Activated T-cell treated with anti-CD3 and anti-CD28 coated beads, Interleukin-2, amount 50 U/mL, for 72 hours (primary cell): ENCODE measurements around the gene GLG1. TPM values are rescaled to one million over a fixed set of nuclear protein-coding genes. Genes with fewer than 3 reads are reported as not detected.

Source experiments
- ATAC-seq, 2 donors: fragments of 150-1000 bp; cut with Tn5 transposase; replicated peaks in 1 of 2; 2 replicates each; pipeline ENCODE4 v1.10.0; 2021; ENCODE audit warnings: moderate library complexity in 2 of 2, mild to moderate bottlenecking in 1 of 2
- DNase-seq, 2 donors: peaks; one replicate each; pipeline ENCODE4 v3.0.0; 2021 to 2022; ENCODE audit warnings: mixed read lengths in 1 of 2
- H3K27ac Mint-ChIP-seq: one replicate; pipeline ENCODE4 v1.8.0; 2022; ENCODE audit warnings: mild to moderate bottlenecking, moderate library complexity, mixed read lengths
- H3K27me3 Mint-ChIP-seq: one replicate; pipeline ENCODE4 v1.8.0; 2022; ENCODE audit warnings: low read depth, mixed read lengths
- H3K36me3 Mint-ChIP-seq, 2 donors: one replicate each; pipeline ENCODE4 v1.8.0; 2022; ENCODE audit warnings: mixed read lengths in 2 of 2, mild to moderate bottlenecking in 1 of 2; ENCODE audit not compliant: insufficient read depth in 2 of 2
- H3K4me1 Mint-ChIP-seq: one replicate; pipeline ENCODE4 v1.8.0; 2022; ENCODE audit warnings: low read depth, mixed read lengths
- H3K4me3 Mint-ChIP-seq, 2 donors: one replicate each; pipeline ENCODE4 v1.8.0; 2022; ENCODE audit warnings: mild to moderate bottlenecking in 2 of 2, mixed read lengths in 2 of 2, moderate library complexity in 2 of 2
- H3K9me3 Mint-ChIP-seq, 2 donors: one replicate each; pipeline ENCODE4 v1.8.0; 2022; ENCODE audit warnings: mixed read lengths in 2 of 2
- total RNA-seq, 2 donors: library from RNA; stranded (reverse); gene quantifications; one replicate each; pipeline ENCODE4 v1.2.3, GENCODE V29; 2022

The GLG1 gene
- total RNA-seq, 2 donors from 2014 or later: 67.4 to 72.3 TPM

DNA sequence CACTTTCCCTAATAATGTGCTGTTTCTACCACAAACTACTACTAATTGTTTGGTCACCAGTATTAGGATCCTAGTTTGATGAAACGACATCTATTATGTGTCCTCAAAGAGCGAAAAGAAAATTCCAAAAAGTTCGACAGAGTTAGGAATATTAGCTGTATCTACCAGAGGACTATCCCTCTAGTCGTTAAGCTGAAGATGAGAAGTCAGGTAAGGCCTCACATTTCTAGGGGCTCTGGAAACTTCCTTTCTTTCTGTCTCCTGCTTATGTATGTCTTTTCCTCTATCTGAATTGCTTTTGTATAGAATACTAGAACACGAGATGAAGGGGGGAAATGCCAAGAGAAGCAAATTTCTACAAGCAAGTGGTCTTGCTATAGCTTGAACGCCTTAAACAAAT is 1.6 kb downstream of the GLG1 start:
- Mint-ChIP-seq H3K9me3 (no peaks in the 10 kb centered on the region), H3K36me3 (peaks cover 4% of the 10 kb centered on the region in 2 donors), H3K27ac (peak overlapping the region; percentile 96), H3K4me3 (peak overlapping the region; percentile 97 to 98), H3K4me1 (peaks cover 79% of the 10 kb centered on the region), H3K27me3 (no peaks in the 10 kb centered on the region)
- no peak for DNase-seq
- no peak for ATAC-seq

DNA sequence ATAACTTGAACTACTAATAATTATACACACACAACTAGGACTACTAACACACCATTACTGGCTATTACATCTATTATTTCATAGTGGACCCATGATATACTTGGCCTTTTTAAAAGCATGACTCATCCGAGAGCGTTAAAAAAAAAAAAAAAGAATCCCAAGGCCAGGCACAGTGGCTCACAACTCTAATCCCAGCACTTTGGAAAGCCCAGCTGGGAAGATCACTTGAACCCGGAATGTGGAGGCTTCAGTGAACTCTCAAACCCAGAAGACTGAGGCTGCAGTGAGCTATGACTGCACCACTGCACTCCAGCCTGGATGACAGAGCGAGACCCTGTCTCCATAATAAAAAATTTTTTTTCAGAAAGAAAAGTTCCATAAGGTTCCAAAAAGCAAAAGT is 3.1 kb downstream of the GLG1 start:
- no peak for ATAC-seq
- DNase-seq: no peak
- H3K9me3 Mint-ChIP-seq: no peaks in the 10 kb centered on the region
- peak overlapping the region; percentile 96 for H3K27ac Mint-ChIP-seq
- H3K36me3 Mint-ChIP-seq: peaks cover 2 to 7% of the 10 kb centered on the region in 2 donors
- peak overlapping the region; percentile 97 to 98 for H3K4me3 Mint-ChIP-seq
- no peaks in the 10 kb centered on the region for H3K27me3 Mint-ChIP-seq
- peaks cover 87% of the 10 kb centered on the region for H3K4me1 Mint-ChIP-seq

DNA sequence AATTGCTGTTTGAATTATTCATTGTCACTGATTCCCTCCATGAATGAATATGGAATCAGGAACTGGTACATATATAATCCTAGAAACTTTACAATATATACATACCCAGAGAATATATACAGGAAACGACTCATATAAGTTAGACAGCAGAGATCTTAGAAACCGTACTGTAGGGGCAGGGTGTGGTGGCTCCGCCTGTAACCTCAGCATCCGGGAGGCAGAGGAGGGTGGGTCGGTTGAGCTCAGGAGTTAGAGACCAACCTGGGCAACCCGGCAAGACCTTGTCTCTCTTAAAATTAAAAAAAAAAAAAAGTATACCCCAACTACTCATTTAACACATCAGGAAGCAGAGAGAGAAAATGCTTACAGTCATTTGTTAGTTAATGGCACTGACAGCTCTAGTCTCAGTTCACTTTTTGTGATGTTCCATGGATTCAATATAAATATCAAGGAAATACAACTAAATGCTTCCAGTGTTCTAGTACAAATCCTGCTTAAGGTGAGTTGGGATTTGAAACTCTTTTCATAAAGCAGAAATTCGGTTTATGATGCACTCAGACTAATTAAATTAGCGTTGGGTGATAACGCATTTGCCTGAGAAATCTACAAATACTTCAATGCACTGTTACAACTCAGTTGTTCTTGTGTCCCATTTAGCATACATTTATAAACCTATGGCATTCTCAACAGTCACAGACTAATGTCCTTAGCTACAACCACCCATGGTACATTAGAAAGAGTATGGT is 5.6 kb downstream of the GLG1 start:
- Mint-ChIP-seq H3K4me3 (peak overlapping the region; percentile 76 to 79), H3K36me3 (peaks cover 2 to 20% of the 10 kb centered on the region in 2 donors), H3K27ac (peak overlapping the region; percentile 78), H3K9me3 (no peaks in the 10 kb centered on the region), H3K27me3 (no peaks in the 10 kb centered on the region), H3K4me1 (peaks cover 88% of the 10 kb centered on the region)
- DNase-seq (peak; percentile 65 to 77), ATAC-seq (peak; percentile 99)

DNA sequence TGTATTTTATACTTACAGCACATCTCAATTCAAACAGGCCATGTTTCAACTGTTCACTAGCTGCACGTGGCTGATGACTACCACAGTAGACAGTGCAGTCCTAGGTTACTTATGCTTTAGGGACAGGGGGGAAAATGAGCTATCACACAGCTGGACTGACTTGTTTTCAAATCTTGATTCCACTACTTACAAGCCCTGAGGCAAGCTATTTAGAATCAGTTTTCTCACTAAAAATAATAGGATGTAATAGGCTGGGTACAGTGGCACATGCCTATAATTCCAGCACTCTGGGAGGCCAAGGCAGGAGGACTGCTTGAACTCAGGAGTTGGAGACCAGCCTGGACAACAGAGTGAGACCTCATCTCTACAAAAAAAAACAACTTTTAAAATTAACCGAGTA is 10.3 kb downstream of the GLG1 start:
- Mint-ChIP-seq H3K36me3 (peaks cover 3 to 18% of the 10 kb centered on the region in 2 donors), H3K27me3 (no peaks in the 10 kb centered on the region), H3K27ac (peak overlapping the region; percentile 50), H3K4me3 (no peak overlapping the region), H3K4me1 (peaks cover 62% of the 10 kb centered on the region), H3K9me3 (no peaks in the 10 kb centered on the region)
- DNase-seq: no peak
- no peak for ATAC-seq

DNA sequence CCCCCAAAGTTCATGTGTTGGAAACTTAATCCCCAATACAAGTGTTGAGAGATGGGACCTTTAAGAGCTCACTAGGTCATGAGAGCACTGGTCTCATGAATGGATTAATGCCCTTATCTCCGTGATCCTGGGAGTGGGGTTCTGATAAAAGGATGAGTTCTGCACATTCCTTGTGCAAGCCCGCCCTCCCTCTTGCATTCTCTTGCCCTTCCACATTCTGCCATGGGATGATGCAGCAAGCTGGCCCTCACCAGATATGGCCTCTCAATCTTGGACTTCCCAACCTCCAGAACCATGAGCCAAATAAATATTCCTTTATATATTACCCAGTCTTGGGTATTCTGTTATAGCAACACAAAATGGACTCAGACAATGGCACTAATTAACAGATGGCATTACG is 14.1 kb downstream of the GLG1 start:
- H3K9me3 Mint-ChIP-seq: no peaks in the 10 kb centered on the region
- H3K36me3 Mint-ChIP-seq: peaks cover 3 to 12% of the 10 kb centered on the region in 2 donors
- no peak for DNase-seq
- ATAC-seq: no peak
- H3K4me3 Mint-ChIP-seq: no peak overlapping the region
- H3K27me3 Mint-ChIP-seq: no peaks in the 10 kb centered on the region
- H3K4me1 Mint-ChIP-seq: peaks cover 44% of the 10 kb centered on the region
- no peak overlapping the region for H3K27ac Mint-ChIP-seq

DNA sequence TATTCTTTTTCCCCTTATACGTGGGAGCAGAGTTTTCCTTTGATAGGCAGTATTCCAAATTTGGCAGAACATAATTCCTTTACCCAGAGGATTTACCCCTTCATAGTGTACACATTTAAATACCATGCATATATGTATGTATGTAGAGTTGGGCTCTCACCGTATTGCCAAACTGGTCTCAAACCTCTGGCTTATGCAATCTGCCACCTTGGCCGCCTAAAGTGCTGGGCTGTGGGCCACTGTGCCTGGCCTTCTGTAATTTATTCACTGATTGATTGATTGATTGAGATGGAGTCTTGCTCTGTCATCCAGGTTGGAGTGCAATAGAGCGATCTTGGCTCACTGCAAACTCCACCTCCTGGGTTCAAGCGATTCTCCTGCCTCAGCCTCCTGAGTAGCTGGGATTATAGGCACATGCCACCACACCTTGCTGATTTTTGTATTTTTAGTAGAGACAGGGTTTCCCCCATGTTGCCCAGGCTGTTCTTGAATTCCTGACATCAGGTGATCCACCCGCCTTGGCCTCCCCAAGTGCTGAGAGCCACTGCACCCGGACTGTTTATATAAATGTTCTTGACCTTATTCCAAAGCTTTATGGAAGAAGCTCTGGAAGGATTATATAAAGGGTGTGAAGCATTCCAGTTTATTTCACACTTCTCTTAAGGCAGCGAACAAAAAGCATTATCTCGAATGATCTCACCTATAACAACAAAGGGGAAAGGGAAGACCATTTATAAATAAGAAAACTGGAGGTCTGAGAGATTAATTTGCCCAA is 14.9 kb downstream of the GLG1 start:
- no peak overlapping the region for H3K4me3 Mint-ChIP-seq
- DNase-seq: no peak
- no peaks in the 10 kb centered on the region for H3K9me3 Mint-ChIP-seq
- no peaks in the 10 kb centered on the region for H3K27me3 Mint-ChIP-seq
- no peak for ATAC-seq
- H3K27ac Mint-ChIP-seq: no peak overlapping the region
- H3K36me3 Mint-ChIP-seq: peaks cover 3 to 10% of the 10 kb centered on the region in 2 donors
- peaks cover 51% of the 10 kb centered on the region for H3K4me1 Mint-ChIP-seq

DNA sequence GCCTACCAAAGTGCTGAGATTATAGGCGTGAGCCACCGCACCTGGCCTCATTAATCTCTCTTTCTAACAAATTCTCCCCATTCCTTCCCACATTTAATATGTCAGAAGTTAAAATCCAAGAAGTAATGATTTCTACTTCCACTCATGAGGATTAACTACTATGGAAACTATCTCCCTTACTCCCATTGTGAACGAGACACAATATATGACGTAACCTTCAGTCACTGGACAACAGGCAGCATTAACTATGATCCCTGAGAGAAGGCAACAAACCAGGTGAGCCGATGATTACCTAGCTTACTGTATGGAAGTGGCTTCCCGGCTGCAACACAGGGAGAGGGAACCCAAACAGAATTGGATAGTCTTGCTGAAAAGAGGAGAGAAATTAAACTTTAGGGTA is 20.0 kb downstream of the GLG1 start:
- no peaks in the 10 kb centered on the region for H3K27me3 Mint-ChIP-seq
- H3K4me3 Mint-ChIP-seq: no peak overlapping the region
- H3K9me3 Mint-ChIP-seq: no peaks in the 10 kb centered on the region
- DNase-seq (no peak), ATAC-seq (no peak)
- H3K4me1 Mint-ChIP-seq: peaks cover 51% of the 10 kb centered on the region
- peaks cover 2 to 4% of the 10 kb centered on the region in 2 donors for H3K36me3 Mint-ChIP-seq
- no peak overlapping the region for H3K27ac Mint-ChIP-seq

DNA sequence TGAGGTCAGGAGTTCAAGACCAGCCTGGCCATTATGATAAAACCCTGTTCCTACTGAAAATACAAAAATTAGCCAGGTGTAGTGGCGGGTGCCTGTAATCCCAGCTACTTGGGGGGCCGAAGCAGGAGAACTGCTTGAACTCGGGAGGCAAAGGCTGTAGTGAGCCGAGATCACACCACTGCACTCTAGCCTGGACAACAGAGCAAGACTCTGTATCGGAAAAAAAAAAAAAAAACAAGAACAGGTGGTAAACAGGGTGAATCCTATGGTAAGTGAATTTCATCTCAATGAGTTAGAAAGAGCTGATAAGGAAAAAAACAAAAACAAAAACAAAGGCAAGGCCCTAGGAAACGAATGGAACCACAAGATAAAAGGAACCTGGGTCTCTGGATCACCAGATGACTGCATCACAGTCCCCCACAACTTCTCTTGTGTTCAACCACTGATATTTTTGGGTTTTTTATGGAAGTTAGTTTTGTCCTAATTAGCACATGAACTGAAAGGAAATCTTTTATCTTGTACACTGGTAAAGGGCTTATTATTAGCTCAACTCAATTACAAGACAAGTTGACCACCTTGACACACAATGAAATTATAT is 21.0 kb downstream of the GLG1 start:
- Mint-ChIP-seq H3K4me1 (peaks cover 53% of the 10 kb centered on the region), H3K27ac (no peak overlapping the region), H3K9me3 (no peaks in the 10 kb centered on the region), H3K36me3 (peaks cover 2 to 4% of the 10 kb centered on the region in 2 donors), H3K27me3 (no peaks in the 10 kb centered on the region), H3K4me3 (no peak overlapping the region)
- ATAC-seq (no peak), DNase-seq (no peak)

DNA sequence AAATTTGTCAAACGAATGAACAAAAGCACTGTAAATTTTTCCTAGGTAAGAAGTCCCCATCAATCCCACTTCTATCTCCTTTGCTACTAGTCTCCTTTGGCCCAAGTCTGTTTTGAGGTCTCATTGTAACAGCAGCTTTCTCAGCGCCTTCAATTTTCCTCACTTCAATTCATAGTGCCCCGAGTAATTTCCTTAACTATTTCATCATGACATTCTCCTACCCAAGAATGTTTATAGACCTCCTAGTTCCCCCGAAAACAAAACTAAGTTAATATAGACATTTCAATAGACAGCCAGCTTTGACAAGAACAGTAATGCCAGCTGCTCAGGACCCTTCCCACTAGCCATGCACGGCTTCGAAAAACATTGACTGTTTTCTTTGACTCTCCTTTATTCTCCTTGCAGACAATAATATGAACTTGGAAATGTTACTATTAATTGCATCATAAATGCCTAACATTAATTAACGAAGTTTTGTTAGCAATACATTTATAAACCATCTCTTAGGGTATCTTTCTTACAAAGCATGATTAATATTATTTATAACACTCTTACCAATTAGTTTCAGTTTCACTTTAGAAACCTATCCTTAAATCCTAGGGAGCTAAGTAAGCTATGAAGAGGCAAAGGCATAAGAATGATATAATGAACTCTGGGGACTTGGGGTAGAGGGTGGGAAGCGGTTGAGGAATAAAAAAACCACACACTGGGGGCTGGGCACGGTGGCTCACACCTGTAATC is 22.8 kb downstream of the GLG1 start:
- Mint-ChIP-seq H3K4me1 (peaks cover 70% of the 10 kb centered on the region), H3K36me3 (peaks cover 2 to 4% of the 10 kb centered on the region in 2 donors), H3K4me3 (peak overlapping the region in 1 of 2 donors; percentile 27), H3K9me3 (no peaks in the 10 kb centered on the region), H3K27ac (peak overlapping the region; percentile 66), H3K27me3 (no peaks in the 10 kb centered on the region)
- DNase-seq: no peak
- ATAC-seq: no peak

DNA sequence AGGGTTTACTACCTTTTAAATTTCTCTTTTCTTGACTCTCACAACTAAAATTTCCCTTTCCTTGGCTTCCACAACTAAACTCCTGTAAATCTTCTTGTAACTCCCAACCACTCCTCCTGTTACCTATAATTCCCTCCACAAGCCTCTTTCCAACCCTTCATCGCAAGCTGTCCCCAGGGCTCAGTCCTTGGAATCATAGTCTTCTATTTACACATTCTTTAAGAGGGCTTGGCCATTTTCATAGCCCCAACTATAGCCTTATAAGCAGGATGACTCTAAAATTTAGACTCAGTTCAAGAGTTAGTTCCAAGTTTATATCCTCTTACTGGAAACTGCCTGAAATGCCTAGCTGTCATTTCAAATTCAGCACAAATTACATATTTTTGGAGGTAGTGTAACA is 23.9 kb downstream of the GLG1 start:
- H3K27me3 Mint-ChIP-seq: no peaks in the 10 kb centered on the region
- H3K9me3 Mint-ChIP-seq: no peaks in the 10 kb centered on the region
- no peak overlapping the region for H3K4me3 Mint-ChIP-seq
- H3K27ac Mint-ChIP-seq: no peak overlapping the region
- H3K36me3 Mint-ChIP-seq: peaks cover 2 to 4% of the 10 kb centered on the region in 2 donors
- DNase-seq (no peak), ATAC-seq (no peak)
- peaks cover 74% of the 10 kb centered on the region for H3K4me1 Mint-ChIP-seq

DNA sequence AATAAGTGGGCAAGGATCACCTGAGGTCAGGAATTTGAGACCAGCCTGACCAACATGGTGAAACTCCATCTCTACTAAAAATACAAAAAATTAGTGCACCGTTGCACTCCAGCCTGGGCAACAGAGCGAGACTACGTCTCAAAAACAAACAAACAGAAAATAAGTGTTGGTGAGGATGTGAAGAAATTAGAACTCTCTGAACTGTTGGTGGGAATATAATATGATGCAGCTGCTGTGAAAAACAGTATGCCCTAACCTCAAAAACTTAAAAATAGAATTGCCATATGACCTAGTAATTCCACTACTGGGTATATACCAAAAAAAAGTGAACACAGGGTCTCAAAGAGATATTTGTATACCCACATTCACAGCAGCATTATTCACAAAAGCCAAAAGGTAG is 26.1 kb downstream of the GLG1 start:
- Mint-ChIP-seq H3K27ac (peak overlapping the region; percentile 72), H3K36me3 (peaks cover 2 to 4% of the 10 kb centered on the region in 2 donors), H3K4me3 (no peak overlapping the region), H3K27me3 (no peaks in the 10 kb centered on the region), H3K4me1 (peaks cover 78% of the 10 kb centered on the region), H3K9me3 (no peaks in the 10 kb centered on the region)
- DNase-seq: no peak
- ATAC-seq: no peak

DNA sequence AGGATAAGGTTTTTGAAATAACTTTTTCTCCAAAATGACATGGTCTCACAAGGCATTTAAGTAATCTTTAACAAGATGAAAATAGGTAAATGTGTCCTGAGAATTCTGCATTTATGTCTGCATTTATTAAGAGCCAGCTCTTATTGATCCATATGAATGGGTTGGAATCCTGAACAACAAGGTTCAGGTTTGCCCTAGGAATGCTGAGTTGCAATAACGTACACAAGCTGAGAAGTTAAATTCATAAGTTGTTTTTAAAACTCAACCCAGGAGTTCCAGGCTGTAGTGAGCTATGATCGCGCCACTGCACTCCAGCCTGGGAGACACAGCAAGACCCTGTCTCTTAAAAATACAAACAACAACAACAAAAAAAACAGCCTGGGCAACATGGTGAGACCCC is 28.1 kb downstream of the GLG1 start:
- Mint-ChIP-seq H3K4me1 (peaks cover 81% of the 10 kb centered on the region), H3K36me3 (peaks cover 2% of the 10 kb centered on the region in 2 donors), H3K27ac (no peak overlapping the region), H3K27me3 (no peaks in the 10 kb centered on the region), H3K9me3 (no peaks in the 10 kb centered on the region), H3K4me3 (peak overlapping the region; percentile 14 to 24)
- DNase-seq (no peak), ATAC-seq (no peak)

DNA sequence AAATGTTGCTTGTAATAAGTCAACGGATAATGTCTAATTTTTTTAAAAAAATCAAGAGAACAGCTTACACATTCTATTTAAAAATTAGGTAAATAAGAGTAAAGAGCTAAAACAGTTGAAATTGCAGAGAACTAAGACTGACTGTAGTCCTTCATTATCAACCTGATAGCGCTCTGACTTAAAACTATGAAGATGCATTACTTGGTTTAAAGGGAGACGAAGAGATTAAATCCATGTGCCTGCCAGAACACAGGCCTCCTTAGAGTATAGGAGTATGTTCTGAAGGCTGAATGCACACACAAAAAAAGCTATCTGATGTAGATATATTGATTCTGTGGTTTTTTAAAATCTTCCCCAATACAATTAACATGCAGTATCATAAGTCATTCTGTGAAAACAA is 28.5 kb downstream of the GLG1 start:
- peak overlapping the region; percentile 62 for H3K27ac Mint-ChIP-seq
- ATAC-seq: peak in 1 of 2 donors; percentile 28

More for the DNA sequence above, 28.5 kb downstream of the GLG1 start:
- Mint-ChIP-seq H3K27me3 (no peaks in the 10 kb centered on the region), H3K36me3 (peaks cover 2% of the 10 kb centered on the region in 2 donors), H3K9me3 (no peaks in the 10 kb centered on the region), H3K4me1 (peaks cover 83% of the 10 kb centered on the region), H3K4me3 (peak overlapping the region; percentile 44 to 53)
- DNase-seq: no peak
